Mesodermal cell (in vitro differentiated cells): ENCODE measurements around the gene DPPA4.

ENCODE experiments used
- H3K27ac ChIP-seq: 2 replicates; pipeline ENCODE4 v1.7.0; 2013; ENCODE audit warnings: mild to moderate bottlenecking, low read depth, low read length, moderate library complexity; ENCODE audit not compliant: severe bottlenecking
- H3K36me3 ChIP-seq: 2 replicates; pipeline ENCODE4 v1.7.1; 2013; ENCODE audit warnings: mild to moderate bottlenecking, low read length, moderate library complexity; ENCODE audit not compliant: control insufficient read depth, insufficient read depth
- H3K4me1 ChIP-seq: one replicate; pipeline ENCODE4 v1.7.1; 2013; ENCODE audit warnings: mild to moderate bottlenecking, low read length; ENCODE audit not compliant: insufficient read depth, control insufficient read depth, poor library complexity, severe bottlenecking
- H3K4me3 ChIP-seq: 2 replicates; pipeline ENCODE4 v1.7.0; 2013; ENCODE audit warnings: low read length, control low read depth, mild to moderate bottlenecking; ENCODE audit not compliant: insufficient read depth, poor library complexity, severe bottlenecking; ENCODE audit errors: extremely low read depth
- H3K9me3 ChIP-seq: 2 replicates; pipeline ENCODE4 v1.7.1; 2013; ENCODE audit warnings: mild to moderate bottlenecking, low read length, moderate library complexity; ENCODE audit not compliant: control insufficient read depth
- WGBS, 2 experiments: methylation state at CpG; one replicate each; pipeline ENCODE4 v1.1.5; 2013; ENCODE audit warnings: missing lambda C conversion rate in 2 of 2; ENCODE audit not compliant: insufficient coverage in 2 of 2; 5-methylcytosine and 5-hydroxymethylcytosine counted together

The DPPA4 gene

GRCh38 chr3:109338322-109338721 lies 976 bp upstream of the DPPA4 start:
- Histone ChIP-seq H3K27ac (no peak overlapping the region), H3K36me3 (peaks cover 10% of the 10 kb centered on the region), H3K4me1 (peaks cover 6% of the 10 kb centered on the region), H3K9me3 (no peaks in the 10 kb centered on the region), H3K4me3 (no peak overlapping the region)
- WGBS, 2 experiments = 71 to 80% methylated on average over 2 to 3 of the region's 4 CpGs

- peaks cover 6% of the 10 kb centered on the region for H3K4me1 ChIP-seq
- 0 to 7% methylated on average over 6 to 11 of the region's 17 CpGs for WGBS, 2 experiments
- H3K9me3 ChIP-seq = no peaks in the 10 kb centered on the region
- peak overlapping the region; percentile 90 for H3K27ac ChIP-seq
- peak overlapping the region; percentile 69 for H3K4me3 ChIP-seq
- H3K36me3 ChIP-seq = peaks cover 29% of the 10 kb centered on the region
These were observed 970 bp downstream of the DPPA4 start for GRCh38 chr3:109336291-109336861.

- Histone ChIP-seq H3K36me3 (peaks cover 46% of the 10 kb centered on the region), H3K4me1 (peaks cover 4% of the 10 kb centered on the region), H3K9me3 (no peaks in the 10 kb centered on the region), H3K4me3 (no peak overlapping the region), H3K27ac (no peak overlapping the region)
- 40% methylated on average over 1 of the region's 1 CpG; no CpG with 5 or more reads in 1 of the 2 experiments for WGBS, 2 experiments
These were observed 2.8 kb downstream of the DPPA4 start for GRCh38 chr3:109334572-109334971.

GRCh38 chr3:109331692-109332091 lies 5.7 kb downstream of the DPPA4 start:
- no peaks in the 10 kb centered on the region for H3K9me3 ChIP-seq
- H3K4me3 ChIP-seq = no peak overlapping the region
- H3K4me1 ChIP-seq = peaks cover 4% of the 10 kb centered on the region
- H3K27ac ChIP-seq = no peak overlapping the region
- H3K36me3 ChIP-seq = peaks cover 70% of the 10 kb centered on the region
- 83 to 89% methylated on average over 3 of the region's 5 CpGs for WGBS, 2 experiments

- no peaks in the 10 kb centered on the region for H3K9me3 ChIP-seq
- no peak overlapping the region for H3K27ac ChIP-seq
- WGBS, 2 experiments = 87 to 92% methylated on average over 4 of the region's 7 CpGs
These were observed 6.9 kb downstream of the DPPA4 start for GRCh38 chr3:109330405-109330804.

GRCh38 chr3:109328202-109328601 lies 9.1 kb downstream of the DPPA4 start:
- Histone ChIP-seq H3K4me1 (no peaks in the 10 kb centered on the region), H3K4me3 (no peak overlapping the region), H3K36me3 (peaks cover 69% of the 10 kb centered on the region), H3K27ac (no peak overlapping the region), H3K9me3 (no peaks in the 10 kb centered on the region)
- WGBS, 2 experiments = no CpG with 5 or more reads among the region's 3 CpGs

More at GRCh38 chr3:109330405-109330804, 6.9 kb downstream of the DPPA4 start:
- H3K36me3 ChIP-seq = peaks cover 80% of the 10 kb centered on the region
- H3K4me3 ChIP-seq = no peak overlapping the region
- peaks cover 2% of the 10 kb centered on the region for H3K4me1 ChIP-seq

GRCh38 chr3:109325657-109326056 lies 11.7 kb downstream of the DPPA4 start:
- Histone ChIP-seq H3K4me1 (no peaks in the 10 kb centered on the region), H3K27ac (no peak overlapping the region), H3K4me3 (no peak overlapping the region), H3K36me3 (peaks cover 44% of the 10 kb centered on the region), H3K9me3 (no peaks in the 10 kb centered on the region)
- WGBS, 2 experiments = 73 to 87% methylated on average over 2 to 3 of the region's 3 CpGs

- Histone ChIP-seq H3K36me3 (peaks cover 39% of the 10 kb centered on the region), H3K4me1 (no peaks in the 10 kb centered on the region), H3K9me3 (no peaks in the 10 kb centered on the region), H3K4me3 (no peak overlapping the region), H3K27ac (no peak overlapping the region)
- 85 to 91% methylated on average over 4 to 5 of the region's 5 CpGs for WGBS, 2 experiments
These were observed 12.2 kb downstream of the DPPA4 start for GRCh38 chr3:109325109-109325508.

- H3K9me3 ChIP-seq = no peaks in the 10 kb centered on the region
- H3K27ac ChIP-seq = no peak within 1 kb of the TSS
- WGBS, 2 experiments = 85 to 87% methylated on average over 10 to 14 of the region's 21 CpGs
- no peaks in the 10 kb centered on the region for H3K36me3 ChIP-seq
- H3K4me3 ChIP-seq = no peak within 1 kb of the TSS
- H3K4me1 ChIP-seq = no peaks in the 10 kb centered on the region
These were observed 21.1 kb downstream of the DPPA4 start, which contains the start of gene DPPA2 for GRCh38 chr3:109316162-109316730. Gene DPPA2, minus strand, starts transcription at chr3:109316517. Its CDS starts 1,975 bp downstream, at chr3:109314542.

GRCh38 chr3:109313061-109313460 lies 24.3 kb downstream of the DPPA4 start:
- Histone ChIP-seq H3K4me1 (no peaks in the 10 kb centered on the region), H3K4me3 (no peak overlapping the region), H3K36me3 (no peaks in the 10 kb centered on the region), H3K27ac (no peak overlapping the region), H3K9me3 (no peaks in the 10 kb centered on the region)
- WGBS, 2 experiments = 78% methylated on average over 1 of the region's 1 CpG; no CpG with 5 or more reads in 1 of the 2 experiments

- Histone ChIP-seq H3K36me3 (no peaks in the 10 kb centered on the region), H3K27ac (no peak overlapping the region), H3K4me1 (no peaks in the 10 kb centered on the region), H3K4me3 (no peak overlapping the region), H3K9me3 (no peaks in the 10 kb centered on the region)
- 81 to 90% methylated on average over 2 of the region's 2 CpGs for WGBS, 2 experiments
These were observed 39.9 kb downstream of the DPPA4 start for GRCh38 chr3:109297496-109297895.
